CD4-positive, alpha-beta T cell treated with Interleukin-15 for 4 hours (primary cell): ENCODE data around the gene NFIA.
"Not testable (repeated sequence)": the region's sequence is repeated elsewhere in the genome, so short reads cannot be mapped to it uniquely, and the experiment has no call there.

ENCODE experiments used
- DNase-seq: peaks from one replicate; pipeline ENCODE4 v3.0.0-alpha.2; 2020; ENCODE audit warnings: low spot score

The NFIA gene

DNA sequence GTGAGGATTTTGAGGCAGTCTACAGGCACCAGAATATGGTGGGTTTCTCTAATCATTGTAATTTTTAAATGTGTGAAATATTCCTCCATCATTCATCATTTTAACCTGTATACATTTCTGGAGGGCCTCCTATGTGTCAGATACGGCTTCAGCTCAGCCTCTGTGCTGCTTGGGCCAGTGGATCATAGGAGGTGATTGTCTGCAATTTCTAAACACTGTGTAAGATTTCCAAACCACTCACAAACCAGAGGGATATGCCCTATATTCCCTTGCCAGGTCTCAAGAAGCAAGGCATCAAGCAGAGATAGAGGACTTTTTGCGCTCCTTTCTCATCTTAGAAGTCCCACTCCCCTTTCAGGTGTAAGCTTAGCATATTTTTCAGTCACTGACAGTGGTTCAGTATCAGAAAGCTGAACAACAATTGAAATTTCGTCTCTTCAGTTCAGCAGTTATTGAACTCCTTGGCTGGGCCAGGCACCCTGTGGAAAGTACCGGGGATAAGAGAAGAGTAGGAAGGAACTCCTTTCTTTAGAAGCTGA is 190.9 kb downstream of the NFIA start:
- no peak for DNase-seq

DNA sequence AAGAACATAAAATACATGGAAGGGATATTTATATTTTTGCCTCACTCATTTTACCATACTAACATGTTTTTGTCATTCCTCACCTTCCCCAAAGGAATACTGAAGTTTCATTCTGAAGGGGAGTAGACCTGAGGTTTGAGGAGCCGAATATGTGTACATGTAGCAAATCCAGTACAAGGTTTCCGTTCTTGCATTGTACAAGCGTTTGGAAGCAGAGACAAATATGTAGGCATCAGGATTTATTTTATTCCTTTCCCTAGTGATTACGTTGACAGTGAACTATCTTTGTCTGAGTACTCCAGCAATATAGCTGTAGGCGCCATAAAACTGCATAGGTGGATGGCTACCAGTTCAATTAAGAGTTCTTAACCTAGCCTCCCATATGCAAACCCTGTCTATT is 191.5 kb downstream of the NFIA start:
- no peak for DNase-seq

DNA sequence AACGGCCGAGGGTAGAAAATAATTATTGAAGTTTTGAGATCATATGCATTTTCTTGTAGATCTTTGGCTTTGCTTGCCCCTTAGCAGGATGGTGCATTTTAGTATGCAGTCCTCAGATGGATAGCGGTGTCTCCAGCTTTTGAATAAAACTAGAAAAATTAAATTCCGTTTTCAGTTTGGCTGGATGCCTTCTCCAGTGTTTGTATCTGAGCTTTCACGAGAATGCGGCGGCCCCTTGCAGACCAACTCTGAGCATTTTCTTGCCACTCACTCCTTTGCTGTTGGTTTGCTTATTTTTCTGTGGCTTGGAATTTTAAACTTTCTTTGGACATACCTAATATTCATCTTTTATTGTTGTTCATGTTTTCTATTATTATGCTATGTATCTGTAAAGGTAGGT is 192.6 kb downstream of the NFIA start:
- DNase-seq = no peak

DNA sequence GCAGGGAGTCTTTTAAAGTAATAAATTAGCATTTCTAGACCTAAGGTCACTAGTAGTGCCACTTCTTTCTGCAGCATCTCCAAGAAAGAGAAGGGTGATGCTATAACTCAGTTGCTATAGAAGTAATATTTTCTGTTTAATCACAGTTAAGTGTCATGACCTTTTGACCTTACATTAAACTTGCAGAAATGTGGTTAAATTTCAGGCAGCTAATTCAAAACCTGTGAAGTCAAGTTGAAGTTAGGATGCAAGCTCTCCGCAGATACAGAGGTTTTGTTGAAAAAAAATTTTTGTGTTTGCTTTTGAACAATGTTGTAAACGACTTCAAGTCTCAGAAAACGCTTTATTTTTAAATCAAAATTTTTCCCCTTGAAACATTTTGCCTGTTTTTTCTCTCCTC is 193.9 kb downstream of the NFIA start:
- no peak for DNase-seq

DNA sequence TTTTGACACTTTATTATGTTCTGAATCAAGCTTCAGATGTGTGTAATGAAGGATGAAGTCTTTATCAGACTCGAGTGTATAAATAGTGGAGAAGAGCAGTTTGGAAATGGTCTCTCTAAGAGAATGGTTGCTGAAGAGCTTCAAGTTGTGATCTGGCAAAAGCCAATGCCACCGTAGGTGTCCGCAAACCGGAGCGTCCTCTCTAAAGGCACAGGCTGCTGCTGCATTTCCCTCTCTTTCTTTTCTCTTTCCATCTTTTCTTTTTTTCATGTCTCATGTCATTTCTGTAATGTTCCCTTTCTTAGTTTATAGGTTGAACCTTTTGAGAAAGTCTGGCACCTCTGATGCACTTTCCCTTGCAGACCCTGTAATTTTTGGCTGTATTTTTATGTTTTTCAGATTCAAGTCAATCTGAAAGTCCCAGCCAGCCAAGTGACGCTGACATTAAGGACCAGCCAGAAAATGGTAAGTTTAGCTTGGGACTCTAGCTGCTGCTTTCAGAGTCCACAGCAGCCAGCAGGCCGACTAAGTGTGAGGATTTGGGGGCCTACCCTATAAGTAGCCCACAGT is 194.8 kb downstream of the NFIA start:
- no peak for DNase-seq

DNA sequence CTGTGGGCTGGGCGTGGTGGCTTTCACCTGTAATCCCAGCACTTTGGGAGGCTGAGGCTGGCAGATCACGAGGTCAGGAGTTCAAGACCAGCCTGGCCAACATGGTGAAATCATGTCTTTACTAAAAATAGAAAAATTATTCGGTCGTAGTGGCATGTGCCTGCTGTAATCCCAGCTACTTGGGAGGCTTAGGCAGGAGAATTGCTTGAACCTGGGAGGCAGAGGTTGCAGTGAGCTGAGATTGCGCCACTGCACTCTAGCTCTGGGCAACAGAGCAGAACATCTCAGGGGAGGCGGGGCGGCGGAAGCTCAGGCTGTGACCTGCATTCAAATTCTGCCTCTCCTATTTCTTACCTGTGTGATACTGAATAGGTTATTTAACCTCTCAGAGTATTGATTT is 196.1 kb downstream of the NFIA start:
- DNase-seq = not testable (repeated sequence)

DNA sequence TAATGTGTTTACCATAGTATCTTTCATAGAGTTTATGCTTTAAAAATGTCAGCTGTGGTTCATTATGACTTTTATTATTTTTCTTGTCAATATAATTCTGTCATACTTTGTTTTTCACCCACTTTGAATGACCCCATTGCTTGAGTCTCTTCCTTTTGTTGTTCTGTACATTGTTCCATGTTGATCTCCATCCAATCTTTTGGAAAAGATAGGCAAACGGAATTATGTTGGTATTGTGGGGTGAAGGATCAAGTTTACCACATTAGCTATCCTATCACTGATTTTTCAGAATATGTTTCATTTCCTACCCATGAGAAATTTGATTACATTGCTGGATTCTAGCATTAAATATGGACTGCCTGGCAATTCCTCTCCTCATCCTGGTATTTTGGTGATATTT is 196.6 kb downstream of the NFIA start:
- DNase-seq = no peak

DNA sequence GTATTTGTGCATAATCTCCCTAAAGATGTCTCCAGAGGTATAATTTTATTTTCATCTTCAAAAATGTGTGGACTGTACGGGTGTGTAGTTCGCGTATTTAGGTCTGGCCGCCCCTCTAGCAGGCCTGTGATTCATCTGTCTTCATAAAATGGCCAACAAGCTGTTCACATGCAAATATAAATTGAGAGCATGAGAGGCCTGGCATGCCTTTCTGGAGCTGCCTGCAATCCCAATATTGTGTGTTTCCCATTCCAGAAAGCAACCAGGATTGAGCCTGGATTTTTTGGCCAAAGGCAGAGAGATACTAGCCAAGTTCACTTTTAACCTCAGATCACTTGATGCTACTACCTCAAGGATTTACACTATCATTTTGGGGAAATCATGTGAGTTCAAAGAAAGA is 197.2 kb downstream of the NFIA start:
- DNase-seq = no peak

DNA sequence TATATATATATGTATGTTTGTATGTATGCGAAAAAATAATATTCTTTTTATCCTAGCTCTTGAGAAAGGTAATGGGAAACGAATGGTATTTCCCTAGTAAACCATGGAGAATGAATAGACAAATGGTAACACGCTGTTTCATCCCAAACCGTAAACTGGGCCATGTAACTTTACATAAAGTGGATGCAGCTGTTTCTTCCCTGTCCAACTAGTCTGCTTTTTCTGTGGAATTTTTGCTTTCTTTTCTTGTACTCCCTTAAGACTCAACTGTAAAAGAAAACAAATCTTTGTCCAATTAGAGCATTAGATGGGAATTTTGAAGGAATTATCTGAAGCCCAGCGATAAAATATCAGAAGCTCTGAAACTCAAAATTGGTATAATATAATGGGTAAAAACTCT is 198.1 kb downstream of the NFIA start:
- DNase-seq = no peak

DNA sequence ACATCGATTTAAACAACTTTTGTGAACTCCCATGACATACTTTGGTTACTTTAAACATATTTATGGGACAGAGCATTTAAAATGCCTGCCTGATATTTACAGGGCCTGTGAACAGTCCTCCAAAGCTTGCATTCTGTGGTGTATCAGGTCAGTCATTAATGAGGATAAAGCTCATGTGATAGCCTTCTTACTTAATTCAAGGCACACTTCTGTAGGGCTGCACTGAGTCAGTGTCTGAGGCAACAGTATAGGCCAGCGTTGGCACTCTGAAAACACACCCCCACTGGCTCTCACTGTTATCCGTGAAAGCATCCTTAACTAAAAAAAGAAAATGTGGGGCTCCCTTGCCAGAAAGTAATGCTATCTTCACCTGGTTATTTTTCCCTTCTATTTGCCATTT is 200.0 kb downstream of the NFIA start:
- no peak for DNase-seq

DNA sequence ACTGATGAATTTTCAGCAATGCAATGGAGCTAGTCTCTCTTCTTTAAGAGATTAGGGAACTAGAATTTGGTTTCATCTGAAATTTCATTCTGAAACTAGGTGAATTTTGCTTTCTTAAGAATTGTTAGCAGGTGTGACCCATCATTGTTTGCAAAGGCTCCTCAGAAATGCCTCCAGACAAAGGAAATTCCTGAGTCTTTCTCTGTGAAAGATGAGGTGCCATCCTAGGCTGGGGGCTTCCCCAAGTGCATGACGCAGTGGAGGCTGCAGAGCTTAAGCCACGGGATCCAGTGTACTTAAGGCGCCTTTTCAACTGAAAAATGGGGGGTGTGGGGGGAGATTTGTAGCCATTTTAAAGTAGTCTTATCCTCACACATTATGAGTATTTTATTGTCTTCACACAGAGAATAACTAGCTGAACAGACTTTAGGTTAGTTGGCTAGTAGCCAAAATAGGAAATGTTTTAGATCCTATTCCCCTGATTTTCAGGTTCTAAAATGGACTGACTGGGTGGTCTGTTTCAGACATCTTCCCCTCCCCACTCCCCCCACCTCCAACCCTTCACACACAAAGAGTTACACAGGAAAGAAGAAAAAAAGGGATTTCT is 202.0 kb downstream of the NFIA start:
- no peak for DNase-seq

DNA sequence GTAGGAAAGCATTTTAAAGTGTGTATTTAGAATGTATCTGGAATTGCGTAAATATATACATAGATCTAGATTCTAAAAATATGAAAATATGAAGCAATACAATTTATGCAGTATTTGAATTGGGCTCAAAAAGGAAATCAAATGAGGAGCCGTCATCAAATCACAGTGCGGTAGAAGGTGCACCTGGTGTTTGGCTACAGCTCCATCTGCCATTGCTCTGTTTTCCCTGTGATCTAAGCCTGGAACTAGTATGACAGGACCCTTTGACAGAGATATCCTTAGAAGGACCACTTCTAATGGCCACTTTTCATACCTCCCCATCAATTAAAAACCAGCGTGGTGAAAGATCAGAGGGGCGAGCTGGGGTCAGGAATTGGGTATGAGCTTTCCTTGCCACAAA is 202.6 kb downstream of the NFIA start:
- DNase-seq = no peak

DNA sequence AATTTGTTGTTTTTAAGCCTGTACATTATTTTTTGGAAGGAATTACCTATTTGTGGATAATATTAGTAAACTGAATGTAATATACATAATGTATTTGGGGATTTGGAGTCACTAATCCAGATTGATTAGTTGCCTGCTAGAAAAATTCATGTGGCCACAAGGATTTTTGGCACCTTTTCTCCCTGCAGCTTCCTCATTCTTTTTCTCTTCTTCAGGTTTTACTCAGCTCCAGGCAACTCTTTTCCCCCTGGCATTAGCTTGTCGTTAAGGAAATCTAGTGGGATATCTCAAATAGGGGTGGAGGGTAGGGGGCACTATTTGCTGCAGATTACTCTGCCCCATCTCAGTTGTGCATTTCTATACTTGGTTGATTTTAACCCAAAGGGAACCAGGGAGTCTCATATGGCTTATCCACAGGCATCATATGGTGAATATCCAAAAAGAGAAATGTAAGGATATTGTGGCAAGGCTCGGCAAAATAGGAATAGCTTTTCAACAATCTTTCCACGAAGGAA is 203.1 kb downstream of the NFIA start:
- no peak for DNase-seq

DNA sequence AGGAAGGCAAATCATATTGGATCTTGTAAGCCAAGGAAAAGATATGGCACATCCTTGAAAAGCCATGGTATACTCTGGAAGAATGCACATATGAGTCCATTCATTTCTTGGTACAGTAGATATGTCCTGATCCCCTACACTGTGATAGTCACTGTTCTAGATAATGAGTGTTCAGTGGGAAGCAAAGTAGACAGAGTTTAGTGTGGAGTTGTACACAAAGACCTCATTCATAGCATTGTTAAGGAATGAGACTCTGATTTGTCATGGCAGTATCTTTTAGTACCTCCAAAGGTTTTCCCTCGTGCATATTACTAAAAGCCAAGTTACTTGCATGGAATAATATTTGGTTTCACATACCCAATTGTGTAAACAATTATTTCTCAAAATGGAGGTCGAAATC is 204.7 kb downstream of the NFIA start:
- no peak for DNase-seq

DNA sequence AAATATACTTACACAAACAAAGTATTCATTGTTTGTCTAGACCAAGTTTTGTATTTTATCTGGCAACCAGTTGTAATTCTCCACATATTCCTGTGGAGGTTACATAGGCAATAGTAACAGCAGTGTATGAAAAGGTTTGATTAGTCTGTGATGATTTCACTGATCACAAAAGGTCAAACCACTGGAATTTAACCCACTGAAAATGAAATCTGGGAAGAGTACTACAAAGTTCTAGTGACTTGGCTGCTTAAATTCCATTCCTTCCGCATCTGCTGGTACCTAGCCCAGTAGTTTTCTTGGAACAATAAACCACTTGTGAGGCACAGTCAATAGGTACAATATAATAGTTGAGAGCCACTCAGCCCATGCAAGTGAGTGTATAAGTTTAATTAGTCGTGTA is 205.4 kb downstream of the NFIA start:
- DNase-seq = no peak

DNA sequence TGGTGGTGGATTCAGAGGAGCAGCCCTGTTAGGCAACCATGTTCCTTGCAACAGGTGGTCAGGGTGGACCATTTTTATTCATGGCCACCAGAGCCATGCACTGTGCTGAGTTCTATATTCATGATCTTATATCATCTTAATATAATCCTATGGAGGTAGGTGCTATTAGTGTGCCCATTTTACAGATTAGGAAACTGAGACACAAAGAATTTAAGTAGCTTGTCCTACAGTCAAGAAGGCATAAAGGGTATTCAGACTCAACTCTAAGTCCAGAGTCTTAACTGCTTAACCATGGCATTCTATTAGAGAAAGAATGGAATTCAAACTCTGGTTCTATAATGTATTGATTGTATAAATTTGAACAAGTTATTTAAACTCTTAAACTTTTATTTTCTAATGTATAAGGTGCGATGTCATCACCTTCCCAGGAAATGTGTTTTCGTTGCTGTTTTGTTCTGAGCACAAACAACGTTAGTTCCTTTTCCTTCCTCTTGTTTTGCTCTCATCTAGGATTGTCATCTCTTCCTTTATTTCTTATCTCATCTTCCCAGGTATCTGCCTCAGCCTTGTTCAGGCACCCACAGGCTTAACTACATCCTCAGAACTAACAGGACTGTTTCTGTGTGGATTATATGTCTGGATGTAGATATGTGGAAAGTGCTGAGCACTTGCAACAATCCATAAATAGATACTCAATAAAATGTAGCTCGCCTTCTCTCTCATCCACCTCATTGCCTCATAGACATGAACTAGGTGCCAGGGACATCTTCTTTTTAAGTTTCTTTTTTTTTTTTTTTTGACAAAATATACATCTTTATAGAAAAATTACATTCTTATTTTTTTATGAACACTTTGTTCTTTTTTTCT is 207.1 kb downstream of the NFIA start:
- DNase-seq = no peak

DNA sequence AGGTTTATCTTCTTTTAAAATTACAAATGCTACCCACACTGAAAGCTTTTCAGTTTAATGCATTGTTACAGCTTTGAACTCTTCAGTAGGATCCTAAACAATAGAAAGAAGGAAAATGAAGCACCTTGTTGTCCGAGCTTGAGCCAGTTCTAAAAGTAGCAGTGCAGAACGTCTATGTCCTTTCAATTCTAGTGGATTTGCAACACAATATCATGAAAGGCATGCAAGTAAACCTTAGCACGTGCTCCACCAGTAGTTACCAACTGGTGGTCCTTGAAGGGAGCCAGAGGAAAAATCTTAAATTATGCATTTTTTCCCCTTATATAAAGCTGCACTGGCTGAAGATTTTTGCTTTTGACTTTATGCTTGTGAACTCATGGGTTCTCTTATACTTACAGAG is 208.2 kb downstream of the NFIA start:
- DNase-seq = no peak

DNA sequence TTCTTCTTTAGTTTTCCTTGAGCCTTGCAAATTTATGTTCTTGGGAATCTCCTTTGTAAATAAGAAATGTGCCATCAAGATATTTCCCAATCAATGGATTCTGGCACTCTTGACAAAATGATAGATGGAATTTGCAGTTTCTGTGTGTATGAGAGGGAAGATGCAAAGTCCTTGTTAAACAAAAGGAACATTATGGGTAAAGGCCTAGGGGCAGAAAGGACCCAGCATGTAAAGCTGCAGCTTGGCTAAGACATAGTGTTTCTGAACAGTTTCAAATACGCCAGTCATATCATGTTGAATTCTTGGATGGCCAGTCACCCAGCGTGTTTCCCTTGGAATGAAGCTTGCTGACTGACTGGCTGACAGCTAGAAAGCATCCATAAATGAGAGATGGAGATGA is 210.8 kb downstream of the NFIA start:
- no peak for DNase-seq

DNA sequence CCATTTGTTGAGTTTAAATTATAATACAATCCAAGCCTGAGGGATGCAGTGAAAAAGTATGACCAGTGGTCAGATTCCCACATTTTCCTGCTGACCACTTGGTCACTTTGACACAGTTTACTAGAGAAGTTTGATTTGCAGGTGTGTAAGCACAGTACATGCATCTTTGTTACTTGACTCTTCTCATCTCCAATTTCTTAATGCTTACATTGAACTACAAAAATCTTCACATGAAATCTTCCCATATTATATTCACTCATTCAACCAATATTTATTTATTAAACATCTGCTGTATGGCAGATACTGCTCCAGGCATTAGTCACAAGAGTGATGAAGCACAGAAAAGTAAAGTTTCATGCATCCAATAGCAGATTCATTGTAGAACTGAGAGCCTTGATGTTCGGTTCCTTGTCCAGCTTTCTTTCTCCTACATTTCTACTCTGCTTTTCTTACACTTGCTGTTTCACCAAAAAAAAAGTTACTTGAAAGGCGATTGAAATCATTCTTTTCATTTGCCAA is 211.7 kb downstream of the NFIA start:
- DNase-seq = no peak

DNA sequence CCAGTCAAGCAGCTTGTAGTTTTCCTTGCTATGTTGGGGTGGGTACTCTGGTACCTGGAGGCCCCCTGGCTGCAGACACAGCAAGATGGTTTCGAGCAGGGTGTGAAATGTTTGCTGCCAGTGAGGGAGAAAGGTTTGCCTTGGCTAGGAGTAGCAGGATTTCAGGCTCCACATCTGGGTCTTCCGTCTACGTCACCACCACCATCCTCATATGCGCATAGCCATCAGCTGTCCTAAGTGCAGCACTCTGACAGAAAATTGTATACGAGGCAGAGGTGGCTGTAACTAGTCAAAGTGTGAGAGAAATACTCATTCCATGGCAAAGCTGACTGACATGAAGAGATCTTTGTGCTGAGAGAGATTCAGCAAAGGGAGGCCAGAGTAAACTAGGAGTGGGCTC is 212.6 kb downstream of the NFIA start:
- DNase-seq = no peak

DNA sequence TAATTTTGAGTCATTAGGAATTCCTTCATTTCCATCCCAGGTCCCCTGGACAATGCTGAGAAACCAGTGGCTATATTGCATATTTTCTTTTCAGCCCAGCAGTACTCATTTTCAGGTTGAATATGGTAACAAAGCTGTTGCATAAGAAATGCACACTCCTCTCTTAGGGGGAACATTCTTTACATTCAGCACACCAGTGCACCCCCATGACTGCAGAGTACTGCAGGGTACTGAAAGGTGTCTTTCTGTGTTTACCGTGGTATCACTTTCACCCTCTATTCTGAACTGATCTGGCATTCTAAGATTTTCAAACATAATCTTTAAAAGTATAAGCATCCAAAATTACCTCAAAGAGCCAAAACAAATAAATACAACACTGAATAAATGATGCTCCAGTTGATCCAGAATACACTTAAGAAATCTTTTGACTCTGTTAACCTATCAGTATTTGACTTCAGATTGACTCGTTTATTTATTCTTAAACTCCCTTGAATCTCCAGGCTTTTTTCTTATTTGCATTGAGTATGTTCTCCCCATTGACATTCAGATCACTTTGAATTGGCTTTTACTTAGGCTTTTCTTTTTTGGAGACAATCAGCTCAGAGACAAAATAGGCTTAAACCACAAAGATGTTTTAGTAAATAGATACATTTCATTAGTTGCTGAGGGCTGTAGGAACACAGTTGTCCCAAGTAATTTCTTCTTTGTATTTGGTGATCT is 213.6 kb downstream of the NFIA start:
- no peak for DNase-seq

DNA sequence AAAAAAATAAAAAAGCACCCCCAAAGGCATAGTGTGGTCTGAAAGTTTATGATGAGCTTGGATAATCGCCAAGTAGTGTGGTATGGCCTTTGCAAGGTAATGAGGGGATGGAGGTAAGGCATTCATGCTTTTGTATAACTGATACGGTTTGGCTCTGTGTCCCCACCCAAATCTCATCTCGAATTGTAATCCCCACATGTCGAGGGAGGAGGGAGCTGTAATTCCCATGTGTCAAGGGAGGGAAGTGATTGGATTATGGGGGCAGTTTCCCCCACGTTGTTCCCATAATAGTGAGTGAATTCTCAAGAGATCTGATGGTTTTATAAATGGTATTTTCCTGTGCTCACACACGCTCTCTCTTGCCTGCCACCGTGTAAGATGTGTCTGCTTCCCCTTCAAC is 215.5 kb downstream of the NFIA start:
- no peak for DNase-seq
